Breast epithelium (tissue), 3 donors: ENCODE data around the gene APEX2.

Source experiments
- POLR2A ChIP-seq: fragments of 450-650 bp; IDR thresholded peaks from one replicate; pipeline ENCODE4 v1.6.1; 2016; ENCODE audit warnings: antibody characterized with exemption, mild to moderate bottlenecking, moderate library complexity
- POLR2AphosphoS5 ChIP-seq, 3 donors: sonication (generic); formaldehyde crosslinking; IDR thresholded peaks; one replicate each; pipeline ENCODE4 v1.6.1; 2017; ENCODE audit warnings: antibody characterized with exemption in 3 of 3
- TF ChIP-seq, protein P1 (sequence below), 3 donors: fragments of 450-650 bp; IDR thresholded peaks; one replicate each; pipeline ENCODE4 v1.5.1; 2016 to 2017; ENCODE audit warnings: antibody characterized with exemption in 3 of 3, mild to moderate bottlenecking in 3 of 3, moderate library complexity in 3 of 3

GRCh38 chrX:55005256-55005655 is 5.1 kb downstream of the APEX2 start:
- TF ChIP-seq, protein P1, sequence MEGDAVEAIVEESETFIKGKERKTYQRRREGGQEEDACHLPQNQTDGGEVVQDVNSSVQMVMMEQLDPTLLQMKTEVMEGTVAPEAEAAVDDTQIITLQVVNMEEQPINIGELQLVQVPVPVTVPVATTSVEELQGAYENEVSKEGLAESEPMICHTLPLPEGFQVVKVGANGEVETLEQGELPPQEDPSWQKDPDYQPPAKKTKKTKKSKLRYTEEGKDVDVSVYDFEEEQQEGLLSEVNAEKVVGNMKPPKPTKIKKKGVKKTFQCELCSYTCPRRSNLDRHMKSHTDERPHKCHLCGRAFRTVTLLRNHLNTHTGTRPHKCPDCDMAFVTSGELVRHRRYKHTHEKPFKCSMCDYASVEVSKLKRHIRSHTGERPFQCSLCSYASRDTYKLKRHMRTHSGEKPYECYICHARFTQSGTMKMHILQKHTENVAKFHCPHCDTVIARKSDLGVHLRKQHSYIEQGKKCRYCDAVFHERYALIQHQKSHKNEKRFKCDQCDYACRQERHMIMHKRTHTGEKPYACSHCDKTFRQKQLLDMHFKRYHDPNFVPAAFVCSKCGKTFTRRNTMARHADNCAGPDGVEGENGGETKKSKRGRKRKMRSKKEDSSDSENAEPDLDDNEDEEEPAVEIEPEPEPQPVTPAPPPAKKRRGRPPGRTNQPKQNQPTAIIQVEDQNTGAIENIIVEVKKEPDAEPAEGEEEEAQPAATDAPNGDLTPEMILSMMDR (IDR thresholded peaks at IDR 0.05), result no peak
- no peak for TF ChIP-seq POLR2A
- TF ChIP-seq POLR2AphosphoS5 (IDR thresholded peaks at IDR 0.05), result no peak
